Neural cell (in vitro differentiated cells): Measurements from ENCODE around the gene PAWR.

ENCODE experiments used
- EP300 ChIP-seq: fragments of 450-650 bp; conservative IDR thresholded peaks from 2 replicates; pipeline ENCODE4 v1.6.1; 2014; ENCODE audit warnings: antibody characterized with exemption, mild to moderate bottlenecking, moderate library complexity; ENCODE audit not compliant: poor library complexity, severe bottlenecking
- EZH2 ChIP-seq: fragments of 200-600, 300-800 bp; shearing (Covaris generic), sonication (generic); IDR thresholded peaks from 2 replicates; pipeline ENCODE4 v1.6.1; 2014; ENCODE audit warnings: antibody characterized with exemption, low read length, borderline replicate concordance, mild to moderate bottlenecking; ENCODE audit not compliant: insufficient read depth, poor library complexity, severe bottlenecking
- POLR2AphosphoS5 ChIP-seq: IDR thresholded peaks from 2 replicates; pipeline ENCODE4 v1.6.1; 2012
- TAF1 ChIP-seq: IDR thresholded peaks from 2 replicates; pipeline ENCODE4 v1.6.1; 2012; ENCODE audit warnings: low read depth
- TF ChIP-seq, protein P1 (sequence below): fragments of 450-650 bp; IDR thresholded peaks from 2 replicates; pipeline ENCODE4 v1.5.1; 2014; ENCODE audit warnings: antibody characterized with exemption, mild to moderate bottlenecking, moderate library complexity; ENCODE audit not compliant: poor library complexity, severe bottlenecking

- TF ChIP-seq, protein P1, sequence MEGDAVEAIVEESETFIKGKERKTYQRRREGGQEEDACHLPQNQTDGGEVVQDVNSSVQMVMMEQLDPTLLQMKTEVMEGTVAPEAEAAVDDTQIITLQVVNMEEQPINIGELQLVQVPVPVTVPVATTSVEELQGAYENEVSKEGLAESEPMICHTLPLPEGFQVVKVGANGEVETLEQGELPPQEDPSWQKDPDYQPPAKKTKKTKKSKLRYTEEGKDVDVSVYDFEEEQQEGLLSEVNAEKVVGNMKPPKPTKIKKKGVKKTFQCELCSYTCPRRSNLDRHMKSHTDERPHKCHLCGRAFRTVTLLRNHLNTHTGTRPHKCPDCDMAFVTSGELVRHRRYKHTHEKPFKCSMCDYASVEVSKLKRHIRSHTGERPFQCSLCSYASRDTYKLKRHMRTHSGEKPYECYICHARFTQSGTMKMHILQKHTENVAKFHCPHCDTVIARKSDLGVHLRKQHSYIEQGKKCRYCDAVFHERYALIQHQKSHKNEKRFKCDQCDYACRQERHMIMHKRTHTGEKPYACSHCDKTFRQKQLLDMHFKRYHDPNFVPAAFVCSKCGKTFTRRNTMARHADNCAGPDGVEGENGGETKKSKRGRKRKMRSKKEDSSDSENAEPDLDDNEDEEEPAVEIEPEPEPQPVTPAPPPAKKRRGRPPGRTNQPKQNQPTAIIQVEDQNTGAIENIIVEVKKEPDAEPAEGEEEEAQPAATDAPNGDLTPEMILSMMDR: no peak
- TF ChIP-seq EP300 (no peak), EZH2 (no peak), POLR2AphosphoS5 (no peak), TAF1 (no peak)
These were observed 116.9 kb downstream of the PAWR start for GRCh38 chr12:79573820-79574219.
